HG03060 (cell line): ENCODE results near the gene TMEM128.
A peak's percentile ranks its signal among the peaks of the same experiment; 100 is the strongest.
"Not testable (repeated sequence)": the region's sequence is repeated elsewhere in the genome, so short reads cannot be mapped to it uniquely, and the experiment has no call there.

Experiments used
- ATAC-seq: cut with Tn5 transposase; IDR thresholded peaks from one replicate; pipeline ENCODE4 v1.9.1; 2021; ENCODE audit warnings: low read depth, moderate number of reproducible peaks; ENCODE audit not compliant: unreplicated experiment

The TMEM128 gene

DNA sequence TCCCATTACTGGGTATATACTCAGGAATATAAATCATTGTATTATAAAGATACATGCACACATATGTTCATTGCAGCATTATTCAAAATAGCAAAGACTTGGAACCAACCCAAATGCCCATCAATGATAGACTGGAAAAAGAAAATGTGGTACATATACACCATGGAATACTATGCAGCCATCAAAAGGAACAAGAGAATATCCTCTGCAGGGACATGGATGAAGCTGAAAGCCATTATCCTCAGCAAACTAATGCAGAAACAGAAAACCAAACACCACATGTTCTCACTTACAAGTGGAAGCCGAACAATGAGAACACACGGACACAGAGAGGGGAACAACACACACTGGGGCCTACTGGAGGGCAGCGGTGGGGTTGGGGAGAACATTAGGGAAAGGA is 9.7 kb upstream of the TMEM128 start:
- ATAC-seq: not testable (repeated sequence)

DNA sequence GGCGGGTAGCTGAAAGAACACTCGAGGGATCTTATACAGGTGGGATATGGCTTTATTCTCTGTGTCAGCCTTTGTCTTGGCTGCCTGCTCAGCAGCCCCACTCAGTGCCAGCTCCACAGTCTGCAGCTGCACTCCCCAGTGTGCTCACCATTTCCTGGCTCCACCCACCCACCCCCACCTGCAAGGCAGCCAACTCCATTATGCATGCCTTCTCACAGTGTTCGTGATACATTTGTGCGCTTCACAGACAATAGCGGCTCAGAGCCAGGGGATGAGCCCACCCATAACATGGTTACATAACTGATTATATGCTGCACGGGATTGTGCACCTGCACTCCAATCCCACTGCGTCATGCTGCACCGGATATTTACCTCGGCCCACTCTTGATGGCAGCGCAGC is 8.8 kb upstream of the TMEM128 start:
- no peak for ATAC-seq

DNA sequence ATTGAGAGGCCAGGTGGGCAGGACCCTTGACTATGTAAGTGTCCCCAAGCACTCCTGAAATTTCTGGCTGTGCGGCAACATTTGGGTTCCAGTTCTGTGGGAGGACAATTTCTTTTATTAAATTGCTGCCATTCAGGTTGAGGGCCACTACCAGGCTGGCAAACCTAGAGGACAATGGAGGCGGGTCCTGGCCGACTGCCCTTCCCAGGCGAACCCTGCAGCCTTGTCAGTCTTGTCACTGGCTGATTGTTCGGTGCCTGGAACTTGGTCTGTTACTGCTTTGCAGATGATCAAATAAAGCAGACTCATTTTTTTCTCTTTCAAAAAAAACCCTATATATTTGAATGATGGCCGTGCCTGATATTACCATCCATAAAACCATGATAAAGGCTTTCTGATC is 6.6 kb upstream of the TMEM128 start:
- ATAC-seq: no peak

GRCh38 chr4:4254199-4254598 is 6.2 kb upstream of the TMEM128 start:
- no peak for ATAC-seq

DNA sequence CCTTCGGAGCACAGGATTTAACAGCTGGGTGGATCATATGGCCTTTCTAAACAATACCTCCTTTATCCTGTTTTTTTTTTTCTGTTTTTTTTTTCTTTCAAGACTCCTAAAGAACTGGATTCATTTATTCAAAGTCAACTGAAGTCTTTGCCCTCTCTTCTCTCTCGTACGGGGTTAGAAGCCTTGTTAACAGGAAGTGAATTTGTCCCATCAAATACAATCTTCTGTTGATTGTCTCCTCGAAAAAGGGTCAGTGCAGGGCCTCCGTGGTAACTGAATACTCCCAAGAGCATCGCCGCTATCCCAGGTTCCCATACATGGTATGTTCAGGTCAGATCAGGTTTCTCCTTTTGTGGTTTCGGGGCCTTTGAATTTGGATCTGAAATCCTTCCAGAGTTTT is 1.8 kb upstream of the TMEM128 start:
- ATAC-seq: no peak

DNA sequence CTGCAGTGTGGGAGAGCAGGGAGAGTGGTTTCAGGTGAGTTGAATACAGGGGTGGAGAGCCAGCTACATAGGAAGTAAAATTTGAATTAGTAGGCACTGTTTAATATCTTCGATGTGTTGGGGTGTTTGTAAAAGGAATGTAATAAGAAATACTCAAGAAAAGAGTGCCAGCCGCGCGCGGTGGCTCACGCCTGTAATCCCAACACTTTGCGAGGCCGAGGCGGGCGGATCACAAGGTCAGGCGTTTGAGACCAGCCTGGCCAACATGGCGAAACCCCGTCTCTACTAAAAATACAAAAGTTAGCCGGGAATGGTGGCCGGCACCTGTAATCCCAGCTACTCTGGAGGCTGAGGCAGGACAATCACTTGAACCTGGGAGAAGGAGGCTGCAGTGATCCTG is 1.3 kb upstream of the TMEM128 start:
- not testable (repeated sequence) for ATAC-seq

DNA sequence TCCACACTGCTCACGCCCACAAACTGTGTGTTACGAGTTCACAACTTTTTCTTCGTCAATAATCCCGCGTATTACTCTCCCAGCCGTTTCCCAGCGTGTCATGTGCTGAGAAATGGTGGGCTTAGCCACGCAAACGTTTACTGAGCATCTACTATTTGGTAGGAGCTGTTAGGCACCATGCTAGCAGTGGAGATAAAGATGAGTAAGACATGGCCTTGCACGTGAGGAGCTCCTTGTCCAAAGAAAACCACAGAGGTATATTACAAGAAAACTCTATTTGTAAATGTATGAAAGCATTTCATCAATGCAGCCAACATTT is 821 bp upstream of the TMEM128 start:
- ATAC-seq: no peak

DNA sequence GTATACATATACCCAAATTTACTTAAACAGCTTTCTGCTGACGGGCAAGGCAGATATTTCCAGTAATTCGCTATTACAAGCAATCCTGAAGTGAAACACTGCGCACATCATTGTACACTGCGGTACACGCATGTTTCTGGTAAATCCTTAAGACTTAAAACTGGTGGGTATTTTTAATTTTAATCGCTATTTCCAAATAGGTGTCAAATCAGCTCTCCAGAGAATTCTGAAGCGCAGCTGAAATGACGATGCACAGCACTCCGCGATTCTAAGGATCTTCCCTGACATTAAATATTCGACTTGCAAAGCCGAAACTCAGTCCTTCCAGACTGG is 361 bp downstream of the TMEM128 start:
- peak; percentile 28 for ATAC-seq

DNA sequence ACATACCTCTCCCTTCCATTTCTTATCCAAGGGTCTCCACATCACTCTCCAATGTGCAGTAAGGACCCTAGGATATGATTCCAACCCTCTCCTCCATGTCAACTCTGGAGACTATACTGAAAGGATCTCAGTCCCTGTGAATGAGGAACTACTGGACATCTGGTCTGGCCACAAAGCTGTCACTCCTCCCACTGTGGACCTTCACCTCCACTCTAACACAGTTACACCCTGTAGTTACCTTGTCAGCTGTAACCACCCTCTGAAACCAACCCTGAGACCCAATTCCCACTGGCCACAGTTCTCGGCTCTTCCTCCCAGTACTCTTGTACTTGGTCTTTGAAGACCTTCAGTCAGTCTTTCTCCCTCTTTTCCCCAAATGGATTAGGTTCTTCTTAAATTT is 2.9 kb downstream of the TMEM128 start:
- no peak for ATAC-seq

GRCh38 chr4:4239551-4239950 is 8.5 kb downstream of the TMEM128 start:
- ATAC-seq: not testable (repeated sequence)

DNA sequence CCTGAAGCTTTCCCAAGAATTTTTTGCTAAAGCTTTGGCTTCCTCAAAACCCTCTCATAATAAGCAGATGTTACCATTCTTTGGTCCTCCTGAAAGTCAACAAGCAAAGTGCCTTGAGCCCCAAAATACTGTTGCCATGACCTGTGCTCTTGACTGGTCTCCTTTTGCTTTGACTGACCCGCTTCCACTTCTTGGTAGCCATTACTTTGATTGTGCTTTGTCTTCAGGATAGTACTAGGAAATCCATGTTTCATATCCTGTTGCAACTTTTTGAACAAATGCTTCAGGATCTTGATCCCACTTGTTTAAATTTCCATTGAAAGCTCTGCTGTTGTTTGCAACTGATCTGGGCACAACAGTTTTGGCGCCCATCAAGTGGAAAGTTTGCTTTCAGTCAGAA is 14.4 kb downstream of the TMEM128 start:
- ATAC-seq: no peak

- ATAC-seq: no peak
Observed at GRCh38 chr4:4228356-4228668, 19.7 kb downstream of the TMEM128 start.

DNA sequence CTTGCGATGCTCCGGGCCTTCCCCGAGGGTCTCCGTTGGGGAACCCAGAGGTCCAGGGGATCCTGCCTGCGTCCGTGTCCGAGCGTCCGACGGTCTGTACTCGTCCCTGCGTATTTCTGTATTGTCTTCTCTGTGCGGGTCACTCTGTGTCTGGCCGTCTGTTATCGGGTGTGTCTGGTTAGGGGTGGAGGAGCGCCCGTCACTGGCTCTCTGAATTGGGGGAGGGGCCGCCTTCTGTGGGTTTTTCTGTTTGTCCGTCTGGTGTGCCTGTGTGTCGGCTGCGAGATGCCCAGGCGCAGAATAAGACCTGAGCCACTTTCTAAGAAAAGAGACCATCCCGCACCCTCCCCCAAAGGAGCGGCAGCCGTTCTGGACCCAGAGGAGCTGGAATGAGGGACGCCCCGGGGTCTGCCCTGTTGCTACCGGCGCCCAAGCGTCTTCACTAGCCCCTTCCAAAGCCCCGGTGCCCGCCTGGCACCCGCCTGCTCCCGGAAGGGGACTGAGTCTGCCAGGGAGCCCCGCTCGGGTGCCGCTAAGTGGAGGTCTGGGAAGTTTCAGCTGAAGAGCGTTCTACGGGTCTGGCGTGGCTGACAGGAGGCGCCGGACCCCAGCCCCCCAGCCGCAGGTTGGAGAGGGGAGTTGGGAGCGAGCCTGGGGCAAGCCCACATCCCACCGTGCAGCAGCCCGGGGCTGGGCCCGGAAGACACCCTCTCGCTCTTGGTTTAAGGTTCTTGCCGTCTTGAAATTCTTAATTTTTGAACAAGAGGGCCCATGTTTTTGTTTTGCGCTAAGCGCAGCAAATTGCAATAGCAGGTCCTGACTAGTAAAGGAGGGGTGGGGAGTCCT is 20.3 kb downstream of the TMEM128 start:
- no peak for ATAC-seq

DNA sequence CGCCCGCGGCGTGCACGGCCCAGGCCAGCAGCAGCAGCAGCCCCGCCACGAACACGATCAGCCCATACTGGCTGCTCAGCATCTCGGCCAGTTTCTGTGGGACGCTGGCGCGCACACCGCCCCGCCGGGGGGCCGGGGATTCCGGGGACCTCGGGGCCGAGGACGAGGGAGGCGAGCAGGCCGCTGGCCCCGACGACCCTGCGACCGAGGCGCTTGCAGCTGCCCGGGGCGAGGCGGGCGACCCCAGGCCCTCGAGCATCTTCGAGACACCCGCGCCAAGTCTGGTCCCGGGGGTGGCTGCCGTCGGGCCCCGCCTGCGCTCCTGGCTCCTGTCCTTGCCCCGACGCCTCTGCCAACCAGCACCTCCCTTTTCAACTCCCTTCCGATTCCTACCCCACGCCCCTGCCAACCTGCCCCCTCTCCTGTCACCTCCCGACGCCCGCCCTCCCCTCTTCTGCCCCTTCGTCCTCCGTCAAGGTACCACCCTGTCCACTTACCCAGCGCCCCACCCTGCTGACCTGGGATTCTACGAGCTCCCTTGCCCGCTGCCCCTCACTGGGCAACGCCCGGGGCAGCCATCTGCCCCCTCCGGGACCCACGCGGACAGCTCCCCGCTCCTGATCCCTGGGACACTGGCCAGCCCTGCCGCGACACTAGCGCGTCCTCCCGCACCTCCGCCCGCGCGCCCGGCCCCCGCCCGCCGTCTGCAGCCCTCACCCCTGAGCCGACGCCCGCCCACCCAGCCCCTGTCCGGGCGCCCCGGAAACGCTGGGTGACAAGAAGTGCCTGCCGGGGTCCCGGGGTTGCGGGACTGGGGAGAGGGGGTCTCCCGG is 21.2 kb downstream of the TMEM128 start, which contains the start of gene OTOP1:
OTOP1 (minus strand) TSS at position 324 of the 833 bp plus-strand sequence; CDS start at position 259, 65 bp downstream.
- ATAC-seq: no peak

DNA sequence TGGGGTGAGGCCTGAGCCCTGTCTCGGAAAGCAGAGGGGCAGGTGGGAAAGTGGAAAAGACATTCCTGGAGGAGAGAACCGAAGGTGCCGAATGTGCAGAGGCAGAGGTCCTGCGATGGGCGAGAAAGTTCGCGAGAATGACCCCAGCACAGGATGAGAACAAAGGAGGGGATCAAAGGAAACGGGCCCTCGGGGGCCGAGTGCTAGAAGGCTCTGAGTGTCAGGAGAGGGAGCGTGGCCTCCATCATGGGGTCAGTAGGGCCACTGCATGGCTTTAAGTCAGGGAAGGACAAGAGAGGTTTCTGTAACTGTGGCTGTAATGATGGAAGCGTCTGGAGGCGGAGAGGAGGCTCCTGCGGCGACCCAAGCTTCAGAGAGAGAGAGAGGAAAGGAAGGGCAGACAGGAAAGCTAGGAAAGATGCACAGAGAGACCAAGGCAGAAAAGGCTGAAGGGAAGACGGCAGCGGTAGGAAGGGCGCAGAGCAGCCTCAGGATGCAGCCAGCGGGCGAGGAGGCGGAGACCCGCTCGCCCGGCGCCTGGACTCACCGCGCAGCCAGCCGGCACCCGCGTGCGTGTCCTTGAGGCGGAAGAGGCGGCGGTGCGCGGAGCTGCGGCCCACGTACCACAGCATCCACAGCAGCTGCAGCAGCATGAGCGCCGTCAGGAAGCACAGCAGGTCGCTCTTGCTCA is 22.0 kb downstream of the TMEM128 start:
- no peak for ATAC-seq

- ATAC-seq: no peak
Observed at GRCh38 chr4:4217113-4217512, 30.9 kb downstream of the TMEM128 start.

GRCh38 chr4:4216648-4217047 is 31.4 kb downstream of the TMEM128 start:
- no peak for ATAC-seq

GRCh38 chr4:4213674-4214073 is 34.3 kb downstream of the TMEM128 start:
- not testable (repeated sequence) for ATAC-seq

GRCh38 chr4:4206204-4206603 is 41.8 kb downstream of the TMEM128 start:
- no peak for ATAC-seq

GRCh38 chr4:4204401-4204745 is 43.6 kb downstream of the TMEM128 start:
- ATAC-seq: no peak

- no peak for ATAC-seq
Observed at GRCh38 chr4:4203688-4204400, 44.2 kb downstream of the TMEM128 start.
